CMK (cell line): ENCODE data around the gene DSCAML1.
A peak's percentile ranks its signal among the peaks of the same experiment; 100 is the strongest.

Experiments
- DNase-seq: peaks from one replicate; pipeline ENCODE4 v3.0.0-alpha.2; 2010; ENCODE audit warnings: low read depth

The DSCAML1 gene

DNA sequence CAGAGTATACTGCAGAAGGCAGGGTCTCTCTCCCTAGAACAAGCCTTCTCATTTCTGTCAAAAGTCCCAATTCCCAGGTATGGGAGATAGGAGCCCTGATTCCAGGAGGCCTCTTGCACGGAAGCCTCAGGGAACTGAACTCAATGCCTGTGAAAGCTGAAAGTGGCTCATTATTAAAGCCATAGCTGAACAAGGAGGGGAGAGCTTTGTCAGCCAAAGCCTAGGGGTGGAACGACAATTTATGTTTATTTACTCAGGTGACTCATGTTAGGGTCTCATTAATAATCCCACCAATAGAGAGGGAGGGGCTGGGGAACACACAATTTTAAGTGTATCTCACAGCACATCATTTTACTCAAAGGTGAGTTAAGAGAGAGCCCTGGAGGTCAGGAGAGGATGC is 44.9 kb downstream of the DSCAML1 start:
- no peak for DNase-seq

DNA sequence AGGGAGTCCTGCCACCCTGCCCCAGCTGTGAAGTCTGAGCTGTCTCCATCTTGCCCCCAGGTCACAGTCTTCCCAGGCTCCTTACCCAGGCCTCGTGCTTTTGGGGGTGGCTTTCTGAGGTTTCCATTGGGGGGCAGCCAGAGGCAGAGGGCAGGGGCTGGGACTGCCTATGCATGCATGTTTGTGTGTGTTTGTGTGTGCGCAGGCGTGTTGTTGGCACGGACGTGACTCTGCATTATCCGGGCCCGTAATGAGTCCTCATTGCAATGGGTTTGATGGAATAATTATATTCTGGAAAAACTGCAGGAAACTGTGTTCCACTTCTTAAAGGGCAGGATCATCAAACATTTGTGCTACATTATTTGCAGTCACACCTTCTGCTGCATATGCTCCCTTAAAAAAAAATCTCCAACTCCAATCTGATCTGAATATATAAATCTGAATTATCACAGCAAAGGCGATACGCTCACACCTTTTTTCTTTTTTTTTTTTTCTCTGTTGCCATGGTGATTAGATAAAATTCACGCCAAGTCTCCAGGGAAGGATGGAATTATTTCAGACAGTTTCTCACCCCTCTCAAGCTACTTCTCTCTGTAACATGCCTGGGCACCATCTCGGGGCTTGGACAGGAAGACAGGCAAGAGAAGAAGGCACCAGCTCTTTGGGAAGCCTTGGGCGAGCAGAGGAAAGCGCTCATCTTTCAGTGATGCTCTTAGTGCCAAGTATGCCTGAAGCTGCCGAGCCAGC is 45.9 kb downstream of the DSCAML1 start:
- no peak for DNase-seq

DNA sequence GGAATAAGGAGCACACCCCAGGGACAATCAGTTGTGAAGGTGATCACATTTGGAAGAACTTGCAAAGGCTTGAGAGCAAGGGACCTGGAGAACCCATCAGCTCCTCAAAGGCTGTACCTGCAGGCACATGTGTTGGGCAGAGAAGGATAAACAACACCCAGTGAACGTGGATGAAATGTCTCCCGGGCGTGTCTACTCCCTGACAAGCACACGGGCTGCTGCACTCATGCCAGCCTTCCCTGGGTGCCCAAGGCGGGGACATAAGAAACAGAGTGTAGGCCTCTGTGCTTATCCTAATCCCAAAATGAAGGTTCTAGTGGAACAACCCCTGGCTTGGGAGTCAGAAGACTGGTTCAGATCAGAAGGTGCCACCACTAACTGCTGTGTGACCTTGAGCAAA is 46.7 kb downstream of the DSCAML1 start:
- DNase-seq, result no peak

DNA sequence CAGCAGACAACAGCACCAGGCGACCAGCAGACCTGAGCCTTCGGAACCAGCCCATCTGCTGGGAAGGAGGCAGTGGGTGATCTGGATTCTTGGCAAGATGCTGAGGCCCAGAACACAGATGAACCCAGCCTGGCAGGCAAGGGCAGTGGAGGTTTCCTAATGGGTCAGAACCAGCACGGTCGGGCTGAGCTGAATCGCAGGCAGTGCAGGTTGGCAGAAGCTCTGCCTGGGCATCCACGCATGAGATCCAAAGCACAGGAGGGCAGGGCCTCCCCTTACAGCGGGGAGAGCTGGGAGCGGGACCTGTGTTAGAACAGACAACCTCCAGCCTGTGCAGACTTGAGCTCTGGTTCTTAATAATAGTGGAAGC is 47.5 kb downstream of the DSCAML1 start:
- DNase-seq, result no peak

DNA sequence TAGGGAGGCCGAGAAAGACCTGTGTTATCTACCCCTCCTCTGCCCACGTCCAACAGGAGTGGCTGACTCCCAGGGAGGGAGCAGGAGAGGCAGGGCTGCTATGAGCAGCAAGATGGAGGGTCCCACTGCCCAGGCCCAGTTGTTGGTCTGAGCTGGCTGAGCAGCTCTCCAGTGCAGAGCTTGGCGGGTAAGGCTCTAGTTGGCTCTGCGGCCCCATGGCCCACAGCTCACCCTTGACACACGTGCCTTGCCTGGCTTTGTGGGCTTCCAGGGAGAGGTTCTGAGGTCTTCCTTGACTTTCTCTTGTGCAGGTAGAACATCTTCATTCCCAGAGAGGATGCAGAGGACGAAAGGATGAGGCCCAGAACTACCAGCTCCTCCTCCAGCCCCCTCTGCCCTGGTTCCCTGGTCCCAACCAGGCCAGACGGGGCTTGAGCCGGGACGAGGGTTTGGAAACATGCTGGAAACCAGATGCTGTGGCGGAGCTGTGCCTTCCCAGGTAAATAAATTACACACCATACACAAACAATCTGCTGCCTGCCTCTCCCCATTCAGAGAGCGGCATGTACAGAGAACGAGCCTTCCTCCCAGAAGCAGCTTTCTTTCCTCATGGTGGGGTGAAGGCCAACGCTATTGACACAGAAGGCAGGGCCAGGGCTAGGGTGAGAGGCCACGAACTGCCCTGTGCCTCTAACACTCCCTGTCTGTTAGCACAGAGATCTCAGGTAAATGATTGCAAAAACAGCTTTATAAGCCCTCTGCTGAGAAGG is 48.1 kb downstream of the DSCAML1 start:
- no peak for DNase-seq

DNA sequence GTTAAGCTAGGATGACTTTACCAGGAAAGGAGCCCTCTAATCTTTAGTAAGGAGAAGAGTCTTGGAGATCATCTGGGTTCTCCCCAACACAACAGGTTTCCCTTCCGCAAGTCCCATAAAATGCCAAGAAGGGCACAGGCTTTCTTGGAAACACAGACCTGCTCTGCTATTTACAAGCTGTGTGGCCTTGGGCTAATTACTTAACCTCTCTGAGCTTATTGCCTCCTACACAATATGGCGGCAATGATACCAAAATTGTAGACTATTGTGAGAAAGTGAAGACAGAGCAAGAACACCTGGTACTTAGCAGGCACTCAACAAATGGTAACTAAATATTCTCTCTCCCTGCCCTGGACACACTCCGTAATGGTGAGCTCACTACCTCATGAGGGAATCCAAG is 49.1 kb downstream of the DSCAML1 start:
- no peak for DNase-seq

DNA sequence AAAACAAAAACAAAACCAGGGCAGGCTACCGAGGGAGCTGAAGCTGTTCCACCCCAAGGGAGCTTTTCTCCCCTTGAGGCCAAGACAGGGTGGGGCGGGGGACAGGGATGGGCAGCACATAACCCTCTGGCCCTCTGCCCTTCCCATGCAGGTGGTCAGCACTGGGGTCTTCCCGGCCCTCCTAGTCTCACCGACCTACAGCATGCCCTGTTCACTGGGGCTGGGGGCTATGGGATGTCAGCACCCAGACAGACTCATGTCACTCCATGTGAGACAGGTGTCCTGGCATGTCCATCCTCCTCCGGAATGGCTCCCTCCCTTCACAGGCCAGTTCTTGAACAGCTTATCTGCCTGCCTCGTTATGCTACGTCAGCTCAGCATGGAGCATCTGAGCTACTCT is 51.7 kb downstream of the DSCAML1 start:
- DNase-seq, result no peak

DNA sequence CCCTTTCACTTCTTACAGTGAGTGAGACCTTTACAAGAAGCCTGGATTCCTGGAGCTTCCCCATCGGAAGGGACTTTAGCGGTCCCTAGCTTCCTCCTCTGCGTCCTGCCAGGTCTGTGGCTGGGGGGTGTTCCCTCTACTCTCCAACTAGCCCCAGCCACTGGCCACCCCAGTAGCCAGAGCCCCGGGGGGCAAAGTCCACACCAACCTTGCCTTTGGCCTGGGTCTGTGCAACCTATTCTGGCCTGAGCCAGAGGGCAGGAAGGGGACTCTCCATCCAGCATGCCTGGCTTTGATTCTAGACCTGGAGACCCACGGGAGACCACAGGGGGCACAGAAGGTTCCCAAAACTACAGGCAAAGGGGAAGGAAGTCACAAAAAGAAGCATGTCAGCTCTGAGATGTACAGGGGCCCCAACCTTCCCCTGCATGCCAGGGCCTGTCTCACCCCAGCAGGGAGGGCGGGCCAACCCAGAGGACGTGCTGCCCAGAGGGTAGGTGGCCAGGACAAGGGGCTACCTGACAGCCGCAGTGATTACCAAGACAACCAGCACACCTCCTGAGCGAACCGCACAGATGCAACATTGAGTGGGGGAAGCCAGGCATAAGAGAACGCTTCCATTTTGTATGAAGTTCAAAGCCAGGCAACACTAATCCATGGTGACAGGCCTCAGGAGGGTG is 52.4 kb downstream of the DSCAML1 start:
- DNase-seq, result no peak

DNA sequence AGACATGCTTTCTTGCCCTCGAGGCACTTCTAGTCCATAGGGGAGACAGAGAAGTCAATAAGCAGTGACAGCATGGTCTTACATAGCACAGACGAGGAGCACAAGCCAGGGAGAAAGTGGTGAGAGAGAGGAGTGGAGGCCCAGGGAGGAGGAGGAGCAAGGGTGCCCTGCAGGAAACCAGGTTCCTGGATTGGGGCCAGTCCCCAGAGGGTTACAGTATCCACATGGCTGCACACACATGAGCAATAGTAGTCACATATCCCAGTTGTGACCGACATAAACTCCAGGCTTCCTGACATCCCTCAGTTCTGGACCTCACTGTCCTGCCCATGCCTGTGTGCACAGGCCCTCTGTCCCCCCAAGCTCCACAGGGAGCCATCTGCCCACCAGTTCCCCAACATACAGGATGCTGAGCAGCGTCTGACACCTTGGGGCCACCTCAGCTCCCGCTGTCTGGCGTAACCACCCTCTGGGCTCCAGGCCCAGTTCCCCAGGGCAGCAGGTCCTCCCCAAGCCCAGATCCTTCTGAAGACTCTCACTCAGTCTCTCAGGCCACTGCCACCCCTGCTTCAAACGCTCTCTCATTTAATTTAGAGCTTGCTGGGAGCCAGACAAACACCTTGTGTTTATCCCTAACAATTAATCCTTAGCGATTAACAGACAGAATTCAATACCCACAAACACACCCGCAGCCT is 53.7 kb downstream of the DSCAML1 start:
- DNase-seq, result no peak

DNA sequence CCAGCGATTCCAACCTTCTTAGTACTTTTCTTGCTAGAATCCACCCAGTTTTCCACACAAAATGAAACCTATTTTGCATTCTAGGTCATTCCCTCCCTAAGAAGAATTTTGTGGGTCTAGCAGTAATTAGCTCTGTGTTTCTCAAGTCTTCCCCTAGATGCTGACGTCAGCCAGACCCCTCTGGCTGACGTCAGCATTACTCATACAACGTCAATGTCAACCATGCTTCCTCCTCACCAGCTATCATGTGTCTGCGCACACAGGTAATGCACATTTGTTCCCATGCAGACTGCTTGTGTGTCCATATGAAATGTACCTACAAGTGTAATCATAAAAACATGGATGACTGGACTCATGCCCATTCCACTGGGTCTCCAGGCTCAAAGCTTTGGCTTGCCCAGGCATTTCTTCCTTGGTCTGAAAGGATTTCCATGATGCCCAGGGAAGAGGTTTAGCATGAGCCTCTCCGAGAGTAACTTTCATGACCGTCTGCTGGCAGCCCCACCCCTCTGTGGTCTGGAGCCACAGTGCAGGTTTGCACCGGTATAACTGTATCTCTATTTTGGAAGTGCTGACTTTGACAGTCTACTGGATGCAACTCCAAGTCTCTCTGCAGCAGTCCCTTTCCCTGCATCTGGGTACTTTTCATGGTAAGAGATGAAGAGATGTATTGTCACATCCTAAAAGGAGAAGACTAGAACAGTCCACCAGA is 58.6 kb downstream of the DSCAML1 start:
- no peak for DNase-seq

DNA sequence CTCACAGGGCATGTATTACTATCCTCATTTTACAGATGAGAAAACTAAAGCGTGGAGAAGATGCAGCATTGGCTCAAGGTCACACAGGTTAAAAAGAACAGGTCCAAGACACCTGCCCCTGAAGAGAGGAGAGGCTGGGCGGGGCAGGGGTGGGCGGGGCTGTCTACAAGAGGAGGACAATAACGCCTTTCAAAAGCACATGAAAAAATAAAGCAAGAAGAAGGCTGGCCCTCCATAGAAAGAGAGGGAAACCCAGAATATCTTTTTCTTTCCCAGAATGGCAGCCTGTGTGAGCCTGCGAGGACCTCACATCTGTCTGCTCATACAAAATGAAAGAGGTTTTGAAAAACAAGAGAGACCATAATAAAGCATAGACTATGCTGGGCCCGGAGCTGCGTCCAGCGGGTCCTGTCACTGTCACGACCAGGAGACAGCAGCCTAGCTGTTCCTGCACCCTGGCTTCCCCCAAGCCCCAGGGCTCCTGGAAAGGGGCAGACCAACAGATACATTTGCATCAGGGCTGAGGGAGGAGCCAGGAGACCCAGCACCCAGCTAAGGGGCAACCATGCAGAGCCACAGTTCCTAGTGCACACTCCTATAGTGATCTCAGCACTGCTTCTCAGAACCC is 61.6 kb downstream of the DSCAML1 start:
- DNase-seq, result no peak

DNA sequence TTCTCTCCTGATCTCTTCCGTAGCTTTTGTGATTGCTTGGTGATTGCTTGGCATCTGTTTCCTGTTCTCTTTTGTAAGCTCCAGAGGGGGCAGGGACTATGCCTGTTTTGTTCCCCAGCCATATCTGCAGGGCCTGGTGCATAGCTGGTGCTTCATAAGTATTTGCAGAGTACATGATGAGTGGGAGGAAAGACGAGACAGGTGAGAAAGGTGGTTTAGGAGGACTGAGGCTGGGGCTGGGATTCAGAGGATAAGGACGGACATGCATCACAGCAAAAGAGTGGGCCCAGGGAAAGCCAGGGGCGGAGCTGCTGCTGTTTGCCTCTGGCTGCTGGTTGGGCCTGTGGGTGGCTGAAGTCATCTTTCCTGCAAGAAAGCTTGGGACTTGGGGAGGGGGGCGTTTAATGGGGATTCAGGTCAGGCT is 62.4 kb downstream of the DSCAML1 start:
- DNase-seq, result peak; percentile 9

DNA sequence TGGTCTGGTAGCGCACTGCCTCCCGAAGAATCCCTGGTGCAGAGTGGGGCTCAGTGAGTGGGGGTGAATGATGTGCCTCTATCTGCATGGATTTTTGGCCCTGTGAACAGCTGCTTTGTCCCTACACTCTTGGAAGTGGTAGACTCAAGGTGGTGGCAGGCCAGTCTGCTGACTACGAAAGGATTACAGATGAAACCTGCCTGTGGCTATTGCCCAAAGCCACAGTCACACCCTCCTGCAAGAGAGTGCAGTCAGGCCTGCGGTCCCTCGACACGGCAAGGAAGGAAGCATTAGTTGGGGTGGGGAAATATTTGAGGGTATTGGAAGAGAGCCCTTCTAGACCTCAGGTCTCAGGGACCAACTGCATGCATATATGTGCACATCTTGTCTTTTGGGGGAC is 63.7 kb downstream of the DSCAML1 start:
- no peak for DNase-seq

DNA sequence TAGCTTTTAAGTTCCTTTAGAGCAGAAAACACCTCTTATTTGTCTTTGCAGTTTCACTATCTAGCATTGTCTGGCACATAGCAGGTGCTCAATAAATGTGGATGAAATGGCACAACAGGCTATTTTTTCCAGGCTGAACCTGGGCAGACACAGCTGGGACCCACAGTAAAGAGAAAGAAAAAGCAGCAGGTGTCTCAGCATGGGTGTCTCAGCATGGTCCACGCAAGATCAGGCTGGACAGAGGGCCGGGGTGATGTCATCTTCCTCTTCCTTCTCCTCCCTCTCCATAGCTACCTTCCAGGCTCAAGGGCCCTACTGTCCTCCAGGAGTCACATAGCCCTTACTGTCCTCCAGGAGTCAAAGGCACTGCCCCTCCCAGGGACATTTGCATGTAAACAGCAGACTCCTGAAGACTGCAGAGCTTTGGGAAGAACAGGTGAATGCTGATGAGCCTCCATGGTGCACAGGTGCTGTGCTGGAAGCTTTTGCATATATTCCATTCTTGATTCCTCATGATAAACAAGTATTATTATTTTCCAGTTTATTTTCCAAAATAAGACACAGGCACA is 65.2 kb downstream of the DSCAML1 start:
- DNase-seq, result no peak

DNA sequence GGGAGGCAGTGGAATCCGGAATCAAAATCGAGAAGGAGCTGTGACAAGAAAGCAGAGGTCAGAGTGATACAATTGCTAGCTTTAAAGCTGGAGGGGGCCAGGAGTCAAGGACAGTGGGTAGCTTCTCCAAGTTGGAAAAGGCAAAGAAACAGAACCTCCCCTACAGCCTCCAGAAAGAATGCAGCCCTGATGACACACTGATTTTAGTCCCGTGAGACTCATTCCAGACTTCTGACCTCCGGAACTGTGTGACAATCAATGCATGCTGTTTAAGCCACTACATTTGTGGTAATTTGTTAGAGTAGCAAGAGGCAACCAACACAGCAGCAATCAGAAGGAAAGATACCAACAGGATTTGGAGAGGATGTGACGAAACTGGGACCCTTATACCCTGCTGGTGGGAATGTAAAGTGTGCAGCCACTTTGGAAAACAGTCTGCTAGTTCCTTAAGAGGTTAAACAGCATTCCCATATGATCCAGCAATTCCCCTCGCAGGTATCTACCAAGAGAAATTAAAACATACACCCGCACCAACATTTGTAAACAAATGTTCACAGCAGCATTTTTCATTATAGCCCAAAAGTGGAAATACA is 66.7 kb downstream of the DSCAML1 start:
- no peak for DNase-seq

DNA sequence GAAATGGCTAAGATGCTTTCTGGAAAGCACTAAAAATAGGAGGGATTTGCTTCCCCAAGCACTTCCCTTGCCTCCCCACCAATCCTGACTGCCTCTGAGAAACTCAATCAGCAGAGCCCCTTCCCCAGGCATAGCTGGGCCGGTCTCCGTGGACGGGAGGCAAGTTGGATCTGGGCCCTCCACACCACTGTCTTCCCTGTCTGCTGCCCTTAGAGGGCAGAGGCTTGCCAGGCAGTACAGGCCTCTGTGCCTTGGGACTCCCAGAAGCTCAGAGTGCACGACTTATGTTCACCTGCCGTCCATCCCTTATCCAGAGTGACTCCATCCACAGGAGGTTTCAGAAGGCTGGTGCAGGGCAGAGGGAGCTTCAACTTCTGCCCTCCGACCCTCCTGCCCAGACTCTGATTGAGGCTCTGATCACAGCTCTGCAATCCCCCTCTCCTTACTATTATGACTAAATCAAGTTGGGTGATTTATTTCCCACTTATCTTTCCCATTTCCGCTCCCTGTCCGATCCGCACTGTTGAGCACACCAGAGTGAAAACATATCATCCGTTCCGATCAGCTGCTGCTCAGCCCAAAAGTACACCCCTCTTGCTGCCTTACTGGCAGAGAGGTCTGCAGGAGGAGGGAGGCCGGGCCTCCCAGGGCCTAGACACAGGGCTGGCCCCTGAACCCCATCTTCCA is 71.8 kb downstream of the DSCAML1 start:
- DNase-seq, result no peak

DNA sequence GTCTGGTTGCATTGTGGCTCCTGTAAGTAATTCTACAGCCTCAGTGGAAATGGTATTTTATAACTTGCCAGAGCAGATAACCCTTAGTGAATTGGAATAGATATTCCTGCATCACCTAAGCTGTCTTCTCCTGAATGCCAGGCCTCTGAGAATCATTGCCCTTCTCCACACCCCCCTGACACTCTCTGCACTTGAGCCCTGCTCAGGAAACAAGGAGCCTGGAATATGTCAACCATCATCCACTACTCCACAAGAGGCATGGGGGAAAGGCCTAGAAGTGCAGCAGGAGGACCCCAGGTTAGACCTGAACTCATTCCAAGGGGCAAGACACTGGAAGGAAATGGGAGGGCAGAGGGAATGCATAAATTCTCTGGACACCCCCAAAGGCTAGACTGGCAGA is 72.4 kb downstream of the DSCAML1 start:
- no peak for DNase-seq

DNA sequence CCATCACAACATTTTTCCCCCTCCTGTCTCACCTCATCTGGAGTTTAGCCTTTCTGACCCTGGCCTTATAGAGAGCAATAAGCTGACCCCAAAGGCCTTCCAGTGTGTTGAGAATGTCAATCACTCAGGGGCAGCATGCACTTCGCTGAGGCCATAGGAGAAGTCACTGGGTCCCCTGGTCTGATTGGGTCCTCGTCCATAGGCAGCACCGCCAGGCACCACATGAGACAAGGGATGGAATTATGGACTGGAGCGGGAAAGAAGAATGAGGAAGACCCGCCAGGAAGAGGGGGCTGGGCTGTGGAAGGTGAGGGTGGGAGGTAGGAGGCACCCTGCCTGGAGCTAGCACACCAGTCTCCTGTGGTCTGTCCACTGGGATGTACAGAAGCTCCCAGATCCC is 72.9 kb downstream of the DSCAML1 start:
- DNase-seq, result no peak

DNA sequence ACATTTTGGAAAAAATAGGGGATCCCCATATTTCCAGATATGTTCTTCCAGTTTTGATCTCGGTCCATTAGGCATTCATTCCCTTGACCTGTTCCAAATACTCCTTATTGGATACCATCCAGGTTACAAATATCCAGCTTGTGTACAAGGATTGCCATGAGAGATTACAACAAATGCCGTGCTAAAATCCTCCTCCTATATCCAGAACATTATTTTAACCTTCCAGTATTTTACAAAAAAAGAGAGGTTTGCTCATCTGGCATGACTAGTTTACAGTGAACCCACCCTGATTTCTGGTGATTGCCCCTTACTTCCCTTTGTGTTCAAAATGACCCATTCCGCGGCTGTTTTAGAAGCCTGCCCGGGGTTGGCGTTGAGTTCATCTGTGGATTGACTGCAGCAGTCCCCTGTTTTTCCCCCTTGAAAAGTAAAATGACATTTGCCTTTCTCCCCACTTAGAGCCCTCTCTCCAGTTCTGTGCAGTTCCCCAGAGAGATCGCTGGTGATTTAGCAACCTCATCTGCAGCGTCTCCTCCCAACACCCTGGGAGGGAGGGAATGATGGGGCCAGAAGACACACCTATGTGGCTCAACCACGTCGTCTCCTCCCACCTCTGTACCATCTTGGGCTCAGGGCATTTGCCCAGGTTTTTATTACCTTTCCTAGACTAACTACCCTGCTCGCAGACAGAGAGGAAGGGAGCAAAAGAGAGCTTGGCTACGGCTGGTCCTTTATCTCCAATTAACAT is 73.6 kb downstream of the DSCAML1 start:
- no peak for DNase-seq
